GM12878 (cell line): ENCODE results near the gene MYH10. TPM values are rescaled to one million over a fixed set of nuclear protein-coding genes. Genes with fewer than 3 reads are reported as not detected.

ENCODE experiments used
- ATAC-seq: fragments of 200-7000 bp; cut with Tn5 transposase; 3 replicates; pipeline ENCODE4 v1.9.1; 2020; ENCODE audit warnings: mild to moderate bottlenecking, moderate library complexity
- BruUV-seq: library from RNA; stranded (reverse); fragments of 400-500 nt; replicated peaks from 2 replicates; lab custom pipeline; 2021; lab: Mats Ljungman, UMichigan
- CTCF ChIA-PET: fragments of 300-600 bp; sonication (Branson Sonifier 250); formaldehyde crosslinking; extraction: SDS; loops from one replicate; lab custom pipeline; 2021; ENCODE audit warnings: inconsistent platforms; lab: Yijun Ruan, JAX
- POLR2A ChIA-PET: fragments of 350-600 bp; formaldehyde crosslinking; extraction: SDS; loops from one replicate; lab custom pipeline; 2021; ENCODE audit warnings: inconsistent platforms; lab: Charles Lee
- RAD21 ChIA-PET: fragments of 300-600 bp; sonication (Branson Sonifier 250); formaldehyde crosslinking; loops from one replicate; lab custom pipeline; 2023; ENCODE audit warnings: antibody characterized with exemption; ENCODE audit not compliant: unreplicated experiment; lab: Charles Lee
- SMC1A ChIA-PET: fragments of 300-600 bp; sonication (Branson Sonifier 250); formaldehyde crosslinking; loops from one replicate; lab custom pipeline; 2023; ENCODE audit not compliant: unreplicated experiment, uncharacterized antibody; lab: Charles Lee
- DNase-seq: peaks from one replicate; pipeline ENCODE4 v3.0.0-alpha.2; 2011; ENCODE audit warnings: low read depth, low spot score
- FAIRE-seq: peaks from 3 replicates; lab custom pipeline; 2011; peaks lifted over from hg19 to GRCh38; lab: Jason Lieb, UNC
- H2AFZ ChIP-seq: 2 replicates; pipeline ENCODE4 v1.6.0; 2011; ENCODE audit warnings: low read depth, low read length, control low read depth; ENCODE audit not compliant: control insufficient read depth
- H3K27ac ChIP-seq: 2 replicates; pipeline ENCODE4 v1.5.1; 2011; ENCODE audit warnings: control low read depth; ENCODE audit not compliant: control insufficient read depth, insufficient read depth
- H3K27me3 ChIP-seq, 2 experiments: replicated peaks in 1 of 2; 2 replicates each; pipeline versions ENCODE4 v1.6.0 to v1.6.1; 2011; ENCODE audit warnings: low read length in 1 of 2; ENCODE audit not compliant: control insufficient read depth in 2 of 2, insufficient read depth in 2 of 2
- H3K36me3 ChIP-seq, 2 experiments: 2 replicates each; pipeline ENCODE4 v1.5.1; 2011; ENCODE audit warnings: low read length in 1 of 2; ENCODE audit not compliant: control insufficient read depth in 2 of 2, insufficient read depth in 2 of 2
- H3K4me1 ChIP-seq: 2 replicates; pipeline ENCODE4 v1.6.1; 2011; ENCODE audit warnings: mild to moderate bottlenecking, low read length, moderate library complexity, mixed read lengths; ENCODE audit not compliant: control insufficient read depth, insufficient read depth
- H3K4me2 ChIP-seq: 2 replicates; pipeline ENCODE4 v1.6.0; 2011; ENCODE audit warnings: control low read depth; ENCODE audit not compliant: control insufficient read depth, insufficient read depth
- H3K4me3 ChIP-seq: fragments of 200-600 bp; sonication (generic); 2 replicates; pipeline ENCODE4 v1.5.1; 2016
- H3K79me2 ChIP-seq: 2 replicates; pipeline ENCODE4 v1.6.0; 2011; ENCODE audit warnings: low read length; ENCODE audit not compliant: control insufficient read depth, insufficient read depth
- H3K9ac ChIP-seq: 2 replicates; pipeline ENCODE4 v1.8.0; 2011; ENCODE audit warnings: low read length, control low read depth, mixed read lengths; ENCODE audit not compliant: control insufficient read depth, insufficient read depth
- H3K9me3 ChIP-seq: replicated peaks from 3 replicates; pipeline ENCODE4 v1.5.1; 2011; ENCODE audit warnings: mild to moderate bottlenecking, low read length; ENCODE audit not compliant: control insufficient read depth, insufficient read depth
- H4K20me1 ChIP-seq: 2 replicates; pipeline ENCODE4 v1.6.0; 2011; ENCODE audit not compliant: control insufficient read depth, insufficient read depth
- BACH1 ChIP-seq: fragments of 450-650 bp; IDR thresholded peaks from 2 replicates; pipeline ENCODE4 v1.6.1; 2017; ENCODE audit warnings: mild to moderate bottlenecking, borderline replicate concordance
- CBFB ChIP-seq: IDR thresholded peaks from 2 replicates; pipeline ENCODE4 v1.6.1; 2016; ENCODE audit warnings: antibody characterized with exemption, low read depth
- CBX3 ChIP-seq: fragments of 200-600 bp; sonication (generic); IDR thresholded peaks from 2 replicates; pipeline ENCODE4 v1.6.1; 2016; ENCODE audit warnings: low read depth, borderline replicate concordance
- CBX5 ChIP-seq: sonication (generic); IDR thresholded peaks from 2 replicates; pipeline ENCODE4 v1.6.1; 2016; ENCODE audit warnings: low read depth, moderate library complexity, mild to moderate bottlenecking, inconsistent platforms
- GATAD2B ChIP-seq: fragments of 450-650 bp; conservative IDR thresholded peaks from 2 replicates; pipeline ENCODE4 v1.6.1; 2017; ENCODE audit warnings: low read depth, mild to moderate bottlenecking, moderate library complexity
- MEF2A ChIP-seq: IDR thresholded peaks from 2 replicates; pipeline ENCODE4 v1.6.1; 2011; ENCODE audit warnings: low read depth, mild to moderate bottlenecking, low read length, moderate library complexity; ENCODE audit not compliant: insufficient read depth
- MEF2B ChIP-seq: fragments of 450-650 bp; IDR thresholded peaks from 2 replicates; pipeline ENCODE4 v1.6.1; 2018; ENCODE audit warnings: mild to moderate bottlenecking, moderate library complexity; ENCODE audit not compliant: partially characterized antibody, poor library complexity, severe bottlenecking
- POU2F2 ChIP-seq: IDR thresholded peaks from 3 replicates; pipeline ENCODE4 v1.6.1; 2011; ENCODE audit warnings: low read depth, mild to moderate bottlenecking, low read length, borderline replicate concordance
- RBBP5 ChIP-seq: fragments of 200-600 bp; sonication (generic); conservative IDR thresholded peaks from 2 replicates; pipeline ENCODE4 v1.6.1; 2016
- SMC3 ChIP-seq: IDR thresholded peaks from 2 replicates; pipeline ENCODE4 v1.6.1; 2011; ENCODE audit warnings: low read length, improper control_type of control experiment, borderline replicate concordance
- SREBF1 ChIP-seq: IDR thresholded peaks from 2 replicates; pipeline ENCODE4 v1.6.1; 2012; ENCODE audit warnings: mild to moderate bottlenecking, low read length
- ZNF207 ChIP-seq: fragments of 450-650 bp; IDR thresholded peaks from 2 replicates; pipeline ENCODE4 v1.6.1; 2014; ENCODE audit warnings: antibody characterized with exemption, mild to moderate bottlenecking, borderline replicate concordance
- WGBS: methylation state at CpG from one replicate; pipeline ENCODE4 v1.1.6; 2016; ENCODE audit warnings: low lambda C conversion rate; ENCODE audit not compliant: insufficient replicate concordance, insufficient coverage; ENCODE audit errors: missing lambda C conversion rate; 5-methylcytosine and 5-hydroxymethylcytosine counted together
- in situ Hi-C: fragments of 300-500 bp; cut with MboI; formaldehyde crosslinking; loops from 9 replicates; pipeline ENCODE4 v1.14.3; 2018; ENCODE audit warnings: mixed read lengths
- intact Hi-C: fragments of 100-400 bp; cut with micrococcal nuclease; formaldehyde crosslinking; loops from one replicate; pipeline ENCODE4 v1.14.2; 2022; ENCODE audit not compliant: unreplicated experiment
- polyA plus RNA-seq, 11 experiments: library from polyadenylated mRNA; depleted of rRNA in 4 of 11; unstranded in 6 of 11; stranded (reverse) in 5 of 11; fragments of >200 nt; fragmentation: Nextera tagmentation in 4 of 11; fragmentation: Illumina TruSeq in 1 of 11; extraction: Ambion mirVana in 4 of 11; extraction: Trizol in 1 of 11; gene quantifications; 1 replicate in 1 of 11; 2 replicates in 10 of 11; pipeline versions ENCODE4 v1.2.1 to v1.2.3, GENCODE V29; 2011 to 2016; ENCODE audit warnings: inconsistent platforms in 2 of 11, missing spikeins in 2 of 11, low read depth in 1 of 11
- total RNA-seq, 4 experiments: library from RNA; depleted of rRNA in 3 of 4; stranded (reverse); fragments of >200 nt in 3 of 4; fragmentation: Illumina TruSeq in 1 of 4; extraction: Trizol in 1 of 4; gene quantifications; 2 replicates each; pipeline versions ENCODE4 v1.2.1 to v1.2.3, GENCODE V29; 2013 to 2021
- TF ChIP-seq, protein P1 (sequence below): fragments of 450-650 bp; IDR thresholded peaks from 2 replicates; pipeline ENCODE4 v1.6.1; 2016; ENCODE audit warnings: mild to moderate bottlenecking
- TF ChIP-seq, protein P2 (sequence below): IDR thresholded peaks from 2 replicates; pipeline ENCODE4 v1.6.1; 2011; ENCODE audit warnings: borderline replicate concordance, low read depth, mild to moderate bottlenecking, moderate library complexity, low read length; ENCODE audit not compliant: insufficient read depth, poor library complexity, severe bottlenecking

MYH10 gene
- total and polyA plus RNA-seq, 10 of the 15 experiments (the other 5 are each of a cell fraction or from before 2014, with no cell fraction given): 0.33 to 7.1 (median 1.0) TPM

DNA sequence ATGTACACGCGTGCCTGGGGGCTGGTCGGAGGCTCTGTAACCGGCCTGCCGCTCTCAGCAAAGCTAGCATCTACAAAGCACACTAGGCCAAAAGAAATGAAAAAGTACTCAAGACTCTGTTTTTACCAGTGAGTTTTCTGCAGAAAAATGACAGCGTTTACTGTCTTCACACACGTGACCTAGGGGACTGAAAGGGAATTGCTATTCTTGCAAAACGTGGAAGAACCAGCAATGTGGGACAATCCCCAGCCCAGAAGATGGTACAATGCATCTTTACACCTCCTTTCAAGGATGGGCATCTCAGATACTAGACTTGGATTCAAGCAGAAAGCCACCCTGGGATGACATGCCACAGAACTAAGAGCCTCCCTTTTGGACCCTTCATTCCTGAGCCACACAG is 153.4 kb downstream of the MYH10 start:
- H3K79me2 ChIP-seq: no peaks in the 10 kb centered on the region
- H2AFZ ChIP-seq: no peak overlapping the region
- FAIRE-seq: no peak
- CTCF ChIA-PET: interaction anchor here (1.1 kb wide), 1 partner anchor 9 kb away, joined by 3 read pairs; no protein-coding TSS in a partner anchor
- DNase-seq: no peak
- no peaks in the 10 kb centered on the region; the same call in 2 of the 3 replicates for H3K9me3 ChIP-seq
- no peak for TF ChIP-seq CBFB
- TF ChIP-seq, protein P1, sequence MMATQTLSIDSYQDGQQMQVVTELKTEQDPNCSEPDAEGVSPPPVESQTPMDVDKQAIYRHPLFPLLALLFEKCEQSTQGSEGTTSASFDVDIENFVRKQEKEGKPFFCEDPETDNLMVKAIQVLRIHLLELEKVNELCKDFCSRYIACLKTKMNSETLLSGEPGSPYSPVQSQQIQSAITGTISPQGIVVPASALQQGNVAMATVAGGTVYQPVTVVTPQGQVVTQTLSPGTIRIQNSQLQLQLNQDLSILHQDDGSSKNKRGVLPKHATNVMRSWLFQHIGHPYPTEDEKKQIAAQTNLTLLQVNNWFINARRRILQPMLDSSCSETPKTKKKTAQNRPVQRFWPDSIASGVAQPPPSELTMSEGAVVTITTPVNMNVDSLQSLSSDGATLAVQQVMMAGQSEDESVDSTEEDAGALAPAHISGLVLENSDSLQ: no peak
- TF ChIP-seq GATAD2B: no peak
- no peak for TF ChIP-seq RBBP5
- no peak for TF ChIP-seq CBX3
- TF ChIP-seq POU2F2: no peak
- no peak for TF ChIP-seq SMC3
- no peak for TF ChIP-seq SREBF1
- no peak for TF ChIP-seq MEF2A
- TF ChIP-seq, protein P2, sequence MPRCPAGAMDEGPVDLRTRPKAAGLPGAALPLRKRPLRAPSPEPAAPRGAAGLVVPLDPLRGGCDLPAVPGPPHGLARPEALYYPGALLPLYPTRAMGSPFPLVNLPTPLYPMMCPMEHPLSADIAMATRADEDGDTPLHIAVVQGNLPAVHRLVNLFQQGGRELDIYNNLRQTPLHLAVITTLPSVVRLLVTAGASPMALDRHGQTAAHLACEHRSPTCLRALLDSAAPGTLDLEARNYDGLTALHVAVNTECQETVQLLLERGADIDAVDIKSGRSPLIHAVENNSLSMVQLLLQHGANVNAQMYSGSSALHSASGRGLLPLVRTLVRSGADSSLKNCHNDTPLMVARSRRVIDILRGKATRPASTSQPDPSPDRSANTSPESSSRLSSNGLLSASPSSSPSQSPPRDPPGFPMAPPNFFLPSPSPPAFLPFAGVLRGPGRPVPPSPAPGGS: no peak
- TF ChIP-seq ZNF207: no peak
- no peak for TF ChIP-seq MEF2B
- no peak for TF ChIP-seq CBX5
- TF ChIP-seq BACH1: no peak
- TF ChIP-seq, all 136 proteins: peak for 0
- Histone ChIP-seq H3K4me2 (no peak overlapping the region), H3K27me3 (no peaks in the 10 kb centered on the region), H3K4me3 (no peak overlapping the region), H3K9ac (no peak overlapping the region), H3K36me3 (peaks cover 11 to 12% of the 10 kb centered on the region in 2 experiments; a peak in 3 of 4 replicates), H4K20me1 (no peaks in the 10 kb centered on the region; the same call in 1 of the 2 replicates), H3K4me1 (no peaks in the 10 kb centered on the region), H3K27ac (no peak overlapping the region)
- BruUV-seq: no TSS peak
- ChIA-PET POLR2A (interaction anchor here (1.0 kb wide), 1 partner anchor 11 kb away, joined by 3 read pairs; no protein-coding TSS in a partner anchor), RAD21 (no interaction called here), SMC1A (no interaction called here)
- in situ Hi-C loops: no loop called here
- WGBS: 91% methylated on average over 8 of the region's 8 CpGs
- ATAC-seq: no peak
- intact Hi-C loops: no loop called here
